Erythroblast (primary cell): Measurements from ENCODE around the gene CDC20.

Experiments
- GATA1 ChIP-seq: IDR thresholded peaks from 2 replicates; pipeline ENCODE4 v1.6.1; 2011; ENCODE audit warnings: low read depth, mild to moderate bottlenecking, control low read depth, low read length, moderate library complexity
- POLR2A ChIP-seq: IDR thresholded peaks from 2 replicates; pipeline ENCODE4 v1.6.1; 2011; ENCODE audit warnings: mild to moderate bottlenecking, low read length

- no peak for TF ChIP-seq POLR2A
- TF ChIP-seq GATA1, result no peak
These were observed 24.7 kb downstream of the CDC20 start for GRCh38 chr1:43383449-43383848.
